SK-MEL-5 (cell line): ENCODE results near the gene ESAM. TPM values are rescaled to one million over a fixed set of nuclear protein-coding genes. Genes with fewer than 3 reads are reported as not detected.
A peak's percentile ranks its signal among the peaks of the same experiment; 100 is the strongest.

Experiments
- DNase-seq: peaks from one replicate; pipeline ENCODE4 v3.0.0-alpha.2; 2016; ENCODE audit warnings: low read depth, low spot score
- in situ Hi-C: cut with HindIII; loops from 2 replicates; pipeline ENCODE4 v1.10.0; 2016; ENCODE audit warnings: low sequenced_read_pairs, high pct_unique_total_duplicates, low pct_unique_long_range_greater_than_20kb
- total RNA-seq: library from RNA; depleted of rRNA; stranded (reverse); fragments of >200 nt; shearing (Covaris generic); gene quantifications from 2 replicates; pipeline ENCODE4 v1.2.3, GENCODE V29; 2014; rRNA removed

ESAM gene
- total RNA-seq, 1 experiment from 2014 or later: not detected

DNA sequence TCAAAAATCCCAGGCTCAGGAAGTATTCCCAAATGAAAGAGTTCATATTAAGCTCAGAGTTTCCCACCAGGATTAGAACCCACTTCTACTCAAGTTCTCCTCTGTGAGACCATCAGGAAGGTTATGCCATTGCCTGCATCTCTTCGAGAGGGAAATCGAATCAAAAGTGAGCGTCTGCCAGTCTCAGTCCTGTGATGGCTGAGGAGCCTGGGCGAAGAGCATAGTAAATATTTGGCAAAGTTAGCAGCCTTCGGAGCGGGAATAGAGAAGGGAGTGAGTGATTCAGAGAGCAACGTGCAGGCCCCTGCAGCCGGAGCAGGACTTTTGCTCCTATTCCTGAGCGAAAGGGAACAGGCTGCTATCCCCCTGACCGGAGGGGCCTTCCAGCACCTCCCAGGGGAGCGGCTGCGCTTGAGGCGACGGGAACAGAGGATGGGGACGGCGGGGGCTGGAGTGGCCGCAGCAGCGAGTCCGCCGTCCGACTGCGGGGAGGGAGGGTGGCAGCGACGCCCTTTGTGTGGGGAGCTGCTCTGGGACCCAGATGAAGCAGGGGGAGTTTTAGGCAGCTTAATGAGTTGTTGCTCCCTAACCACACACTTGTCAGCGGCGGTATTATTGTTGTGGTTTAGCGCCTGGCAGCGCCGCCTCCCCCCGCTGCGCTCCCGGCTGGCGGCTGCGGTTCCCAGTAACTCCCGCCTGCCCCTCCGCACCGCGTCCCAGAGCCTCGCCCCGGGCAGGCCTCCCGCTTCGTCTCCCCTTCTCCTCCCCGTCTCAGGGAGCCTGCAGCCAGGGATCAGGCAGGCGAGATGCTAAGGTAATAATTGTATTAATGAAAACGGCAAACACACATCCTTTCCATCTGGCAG lies 44.1 kb downstream of the ESAM start:
- DNase-seq: no peak
- in situ Hi-C loops: no loop called here

DNA sequence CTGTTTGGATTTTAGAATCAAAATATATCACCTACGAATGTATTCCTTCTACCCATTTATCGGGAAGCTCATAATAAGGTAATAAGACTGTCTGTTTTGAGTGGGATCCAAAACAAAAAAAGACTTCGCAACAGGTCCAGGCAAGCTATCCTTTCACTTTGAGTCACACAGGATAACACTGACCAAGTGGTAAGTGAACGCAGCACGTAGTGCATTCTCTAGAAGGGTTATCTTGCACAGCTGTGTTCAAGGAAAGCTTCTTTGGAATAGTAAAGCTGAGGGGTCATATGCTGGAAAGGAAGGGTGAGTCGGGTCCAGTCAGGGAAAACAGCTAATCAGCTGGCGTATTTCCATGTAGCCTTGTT lies 44.7 kb downstream of the ESAM start:
- in situ Hi-C loops: no loop called here
- DNase-seq: no peak

DNA sequence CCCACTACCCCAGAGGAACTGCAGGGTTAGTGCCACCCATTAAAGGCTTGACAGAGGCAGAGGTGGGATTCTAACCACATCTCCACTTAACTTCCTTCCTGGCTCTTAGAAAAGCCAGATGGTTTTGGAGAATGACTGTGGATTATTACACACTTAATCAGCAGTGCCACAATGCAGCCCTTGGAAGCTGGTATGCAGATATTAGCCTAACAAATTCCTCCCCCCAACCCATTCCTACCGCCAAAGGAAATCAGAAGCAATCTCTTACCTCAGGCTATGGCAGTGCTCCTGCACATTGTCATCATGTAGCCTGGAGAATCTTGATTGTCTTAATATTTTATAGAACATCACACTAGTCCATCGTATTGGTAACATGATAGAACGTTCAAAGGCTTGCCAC lies 45.5 kb downstream of the ESAM start:
- in situ Hi-C loops: no loop called here
- no peak for DNase-seq

DNA sequence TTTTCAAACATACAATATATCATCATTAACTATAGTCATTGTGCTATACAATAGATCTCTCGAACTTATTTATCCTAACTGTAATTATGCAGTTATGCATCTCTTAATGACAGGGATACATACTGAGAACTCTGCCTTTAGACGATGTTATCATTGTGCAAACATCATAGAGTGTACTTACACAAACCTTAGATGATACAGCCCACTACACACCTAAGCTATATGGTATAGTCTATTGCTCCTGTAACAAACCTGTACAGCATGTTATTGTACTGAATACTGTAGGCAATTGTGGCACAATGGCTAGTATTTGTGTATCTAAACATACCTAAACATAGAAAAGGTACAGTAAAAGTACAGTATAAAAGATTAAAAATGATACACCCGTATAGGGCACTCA lies 49.7 kb downstream of the ESAM start:
- in situ Hi-C loops: no loop called here
- no peak for DNase-seq

DNA sequence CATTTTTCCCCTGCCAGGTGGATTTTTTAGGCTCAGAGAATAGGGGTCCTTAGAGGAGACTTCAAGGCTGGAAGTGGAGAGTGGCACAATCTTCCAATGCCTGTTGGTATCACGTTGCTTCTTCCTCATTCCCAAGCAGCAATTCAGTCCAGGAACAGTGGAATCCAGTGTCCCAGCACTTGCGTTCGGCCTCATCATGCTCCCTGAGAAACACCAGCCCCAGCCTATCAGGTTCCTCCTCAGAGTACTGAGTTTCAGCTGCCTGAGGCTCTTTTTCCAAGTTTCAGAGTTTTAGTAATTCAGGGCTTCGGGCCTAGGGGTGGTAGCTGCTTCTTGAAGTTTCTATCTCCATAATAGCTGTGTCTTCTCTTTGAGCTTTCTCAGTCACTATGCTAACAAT lies 54.3 kb downstream of the ESAM start:
- in situ Hi-C loops: no loop called here

More for the DNA sequence above, 54.3 kb downstream of the ESAM start:
- peak; percentile 5 for DNase-seq

Other genes starting within 250 kb of the ESAM start
- gene OR8B12, start 218.6 kb downstream of the ESAM start, total RNA-seq: not detected in 2 replicates
- not detected in 2 replicates for gene OR8A1, start 192.3 kb downstream of the ESAM start, total RNA-seq
- not detected in 2 replicates for gene PANX3, start 150.9 kb downstream of the ESAM start, total RNA-seq
- gene TBRG1, start 139.4 kb downstream of the ESAM start, total RNA-seq: 19.1 and 22.0 TPM in 2 replicates
- 27.9 and 29.1 TPM in 2 replicates for gene SIAE, start 88.6 kb downstream of the ESAM start, total RNA-seq
- gene SPA17, start 88.4 kb downstream of the ESAM start, total RNA-seq: 7.9 and 9.6 TPM in 2 replicates
- gene NRGN, start 22.3 kb downstream of the ESAM start, total RNA-seq: 0.87 TPM in 1 of 2 replicates, not detected in the other
- gene VSIG2, start 10.0 kb downstream of the ESAM start, total RNA-seq: not detected in 2 replicates
- 6.7 and 7.8 TPM in 2 replicates for gene MSANTD2, start 38.1 kb upstream of the ESAM start, total RNA-seq
- 3.0 and 3.2 TPM in 2 replicates for gene ROBO3, start 103.1 kb upstream of the ESAM start, total RNA-seq
- not detected in 2 replicates for gene ROBO4, start 135.6 kb upstream of the ESAM start, total RNA-seq
- gene HEPN1, start 157.0 kb upstream of the ESAM start, total RNA-seq: not detected in 2 replicates
- not detected in 2 replicates for gene HEPACAM, start 173.8 kb upstream of the ESAM start, total RNA-seq
- gene CCDC15, start 191.9 kb upstream of the ESAM start, total RNA-seq: 1.2 and 1.7 TPM in 2 replicates